Retinal pigment epithelial cell (primary cell): ENCODE data around the gene DDX3X.

Experiments used
- DNase-seq: peaks from one replicate; pipeline ENCODE4 v3.0.0-alpha.2; 2010; ENCODE audit warnings: low read depth
- H3K4me3 ChIP-seq: 2 replicates; pipeline ENCODE4 v1.5.1; 2011; ENCODE audit warnings: mild to moderate bottlenecking, low read length, control low read depth, moderate library complexity
- TF ChIP-seq, protein P1 (sequence below): conservative IDR thresholded peaks from 2 replicates; pipeline ENCODE4 v1.5.1; 2011; ENCODE audit warnings: low read depth, low read length, control low read depth, inconsistent platforms

The DDX3X gene

DNA sequence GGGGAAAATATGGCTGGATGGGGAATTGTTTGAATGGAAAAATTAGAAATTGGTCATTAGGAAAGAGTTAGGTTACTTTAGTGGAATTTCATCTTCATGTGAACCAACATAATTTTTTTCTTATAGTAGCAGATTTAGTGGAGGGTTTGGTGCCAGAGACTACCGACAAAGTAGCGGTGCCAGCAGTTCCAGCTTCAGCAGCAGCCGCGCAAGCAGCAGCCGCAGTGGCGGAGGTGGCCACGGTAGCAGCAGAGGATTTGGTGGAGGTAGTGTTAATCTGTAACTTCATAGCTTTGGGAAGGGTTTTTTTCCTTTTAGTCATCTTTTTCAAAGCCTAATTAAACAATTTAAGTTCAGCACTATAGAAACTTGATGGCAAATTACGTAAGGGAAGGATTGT lies 13.2 kb downstream of the DDX3X start:
- TF ChIP-seq, protein P1, sequence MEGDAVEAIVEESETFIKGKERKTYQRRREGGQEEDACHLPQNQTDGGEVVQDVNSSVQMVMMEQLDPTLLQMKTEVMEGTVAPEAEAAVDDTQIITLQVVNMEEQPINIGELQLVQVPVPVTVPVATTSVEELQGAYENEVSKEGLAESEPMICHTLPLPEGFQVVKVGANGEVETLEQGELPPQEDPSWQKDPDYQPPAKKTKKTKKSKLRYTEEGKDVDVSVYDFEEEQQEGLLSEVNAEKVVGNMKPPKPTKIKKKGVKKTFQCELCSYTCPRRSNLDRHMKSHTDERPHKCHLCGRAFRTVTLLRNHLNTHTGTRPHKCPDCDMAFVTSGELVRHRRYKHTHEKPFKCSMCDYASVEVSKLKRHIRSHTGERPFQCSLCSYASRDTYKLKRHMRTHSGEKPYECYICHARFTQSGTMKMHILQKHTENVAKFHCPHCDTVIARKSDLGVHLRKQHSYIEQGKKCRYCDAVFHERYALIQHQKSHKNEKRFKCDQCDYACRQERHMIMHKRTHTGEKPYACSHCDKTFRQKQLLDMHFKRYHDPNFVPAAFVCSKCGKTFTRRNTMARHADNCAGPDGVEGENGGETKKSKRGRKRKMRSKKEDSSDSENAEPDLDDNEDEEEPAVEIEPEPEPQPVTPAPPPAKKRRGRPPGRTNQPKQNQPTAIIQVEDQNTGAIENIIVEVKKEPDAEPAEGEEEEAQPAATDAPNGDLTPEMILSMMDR: no peak
- no peak overlapping the region for H3K4me3 ChIP-seq
- DNase-seq: no peak

DNA sequence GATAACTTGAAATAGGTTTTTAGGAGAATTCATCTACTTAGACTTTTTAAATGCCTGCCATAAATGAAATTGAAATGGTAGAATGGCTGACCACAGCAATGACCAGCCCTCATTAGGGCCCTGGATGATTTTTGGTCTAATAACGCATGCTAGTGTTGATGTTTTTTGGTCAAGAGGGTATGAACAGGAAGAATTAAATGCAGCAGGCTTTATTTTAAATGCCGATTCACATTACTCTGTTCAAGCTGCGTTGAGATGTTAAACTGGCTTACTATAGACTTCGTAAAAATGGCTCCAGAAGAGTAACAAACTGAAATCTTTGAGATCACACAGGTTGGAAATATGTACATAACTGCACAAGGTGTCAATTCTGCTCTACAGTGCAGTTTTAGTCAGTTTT lies 14.6 kb downstream of the DDX3X start:
- no peak for DNase-seq
- no peak overlapping the region for H3K4me3 ChIP-seq
- TF ChIP-seq, protein P1: no peak

DNA sequence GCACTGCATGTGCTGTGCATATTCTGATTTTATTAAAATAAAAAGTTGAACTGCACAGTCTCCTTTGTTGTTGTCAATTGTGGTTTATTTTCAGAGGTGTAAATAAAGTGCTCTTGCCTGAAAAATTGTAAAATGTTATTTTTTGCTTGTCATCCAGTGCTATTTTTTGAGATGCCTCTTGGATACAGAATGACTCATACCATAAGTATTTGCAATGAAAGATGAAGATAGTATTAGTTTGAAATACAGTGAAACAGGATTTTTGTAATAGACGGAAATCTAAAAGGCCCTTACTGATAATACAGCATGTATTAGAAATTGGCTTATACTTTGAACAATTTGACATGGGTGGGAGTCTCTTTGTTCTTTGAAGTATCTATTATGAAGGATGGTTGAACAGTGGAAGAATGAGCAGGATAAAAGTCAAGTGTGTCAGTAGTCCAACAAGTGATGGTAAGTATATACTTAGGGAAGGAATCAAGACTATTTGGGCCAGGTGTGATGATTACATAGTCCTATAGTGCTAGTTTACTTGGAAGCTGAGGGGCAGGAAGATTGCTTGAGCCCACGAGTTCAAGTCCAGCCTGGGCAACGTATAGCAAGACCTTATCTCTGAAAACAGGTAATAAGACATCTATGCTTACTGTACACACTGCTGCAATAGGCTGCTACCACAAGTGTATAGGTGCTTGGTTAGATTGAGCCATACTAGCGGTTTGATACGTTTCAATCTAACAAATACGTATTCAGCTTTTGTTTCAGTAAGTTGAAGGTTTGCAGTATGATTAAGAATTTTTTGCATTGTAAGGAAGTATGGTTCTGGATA lies 16.4 kb downstream of the DDX3X start:
- DNase-seq: no peak
- TF ChIP-seq, protein P1: no peak

DNA sequence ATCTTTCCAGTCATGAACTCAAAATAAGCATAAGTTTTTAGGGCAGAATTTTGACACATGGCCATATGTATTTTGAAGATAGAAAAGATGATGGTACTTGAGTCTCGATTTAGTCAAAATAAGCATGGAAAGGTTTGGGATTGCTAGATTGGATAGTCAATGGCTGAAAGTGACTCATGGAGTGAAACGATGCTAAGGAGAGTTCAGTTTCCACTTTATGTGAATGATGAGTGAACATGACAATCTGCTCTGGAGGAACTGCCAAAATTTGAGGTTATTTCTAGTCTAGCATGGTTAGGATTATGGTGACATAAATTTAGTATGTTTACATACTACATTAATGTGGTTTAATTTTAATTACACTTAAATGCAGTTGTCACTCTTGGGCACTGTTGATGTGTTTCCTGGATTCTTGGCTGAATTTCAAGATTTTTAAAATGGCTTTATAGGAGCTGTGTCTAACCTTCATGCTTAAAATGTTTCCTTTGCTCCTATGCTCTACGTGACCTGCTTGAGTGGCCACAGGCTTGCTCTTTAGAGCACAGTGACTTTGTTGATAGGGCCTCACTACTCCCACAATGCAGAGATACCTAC lies 17.1 kb downstream of the DDX3X start:
- no peak for DNase-seq
- no peak overlapping the region for H3K4me3 ChIP-seq
- TF ChIP-seq, protein P1: no peak

More for the DNA sequence above, 16.4 kb downstream of the DDX3X start:
- H3K4me3 ChIP-seq: no peak overlapping the region

DNA sequence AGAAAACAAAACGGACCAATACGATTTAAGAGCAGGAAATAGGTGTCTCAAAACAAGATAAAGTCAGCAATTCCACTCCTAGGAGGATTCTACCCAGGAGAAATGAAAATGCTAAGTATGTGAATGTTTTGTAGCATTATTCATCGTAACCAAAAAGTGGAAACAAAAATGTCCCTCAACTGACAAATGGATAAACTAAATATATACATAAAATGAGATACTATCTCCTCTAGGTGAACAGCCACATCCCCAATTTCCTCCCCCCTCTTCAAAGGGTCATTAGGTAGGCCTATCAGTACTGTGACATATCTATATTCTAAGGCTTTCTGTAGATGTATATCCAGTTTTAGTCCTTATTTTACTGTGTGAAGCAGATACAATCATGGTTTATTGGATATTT lies 18.0 kb downstream of the DDX3X start:
- TF ChIP-seq, protein P1: no peak
- DNase-seq: no peak
- H3K4me3 ChIP-seq: no peak overlapping the region

DNA sequence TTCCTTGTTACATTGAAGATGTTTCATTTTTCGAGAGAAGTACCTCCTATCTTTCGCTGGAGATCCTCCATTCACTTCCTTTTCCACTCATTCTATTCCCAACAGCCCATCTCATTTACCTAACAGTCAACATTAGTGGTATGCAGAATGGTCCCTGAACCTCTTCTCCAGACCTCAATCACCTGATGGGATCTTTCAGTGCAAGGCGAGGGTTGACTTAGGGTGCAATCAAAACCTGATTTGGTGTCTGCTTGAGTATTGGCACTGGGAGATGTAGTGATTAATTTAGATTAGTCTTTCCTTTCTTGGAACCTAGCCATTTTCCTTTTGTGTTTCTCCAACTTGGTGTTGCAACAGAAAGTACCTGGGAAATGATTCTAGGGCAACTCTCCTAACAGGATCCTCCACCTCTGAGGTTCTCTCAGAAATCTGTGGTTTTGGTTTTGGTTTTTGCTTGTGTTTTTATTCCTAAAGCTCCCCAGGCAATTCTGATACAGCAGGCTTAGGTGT lies 18.4 kb downstream of the DDX3X start:
- TF ChIP-seq, protein P1: no peak
- DNase-seq: no peak
- no peak overlapping the region for H3K4me3 ChIP-seq
